Measurements from ENCODE around the gene PRKCSH.
A peak's percentile ranks its signal among the peaks of the same experiment; 100 is the strongest.
"Not testable (repeated sequence)": the region's sequence is repeated elsewhere in the genome, so short reads cannot be mapped to it uniquely, and the experiment has no call there.

PRKCSH gene

DNA sequence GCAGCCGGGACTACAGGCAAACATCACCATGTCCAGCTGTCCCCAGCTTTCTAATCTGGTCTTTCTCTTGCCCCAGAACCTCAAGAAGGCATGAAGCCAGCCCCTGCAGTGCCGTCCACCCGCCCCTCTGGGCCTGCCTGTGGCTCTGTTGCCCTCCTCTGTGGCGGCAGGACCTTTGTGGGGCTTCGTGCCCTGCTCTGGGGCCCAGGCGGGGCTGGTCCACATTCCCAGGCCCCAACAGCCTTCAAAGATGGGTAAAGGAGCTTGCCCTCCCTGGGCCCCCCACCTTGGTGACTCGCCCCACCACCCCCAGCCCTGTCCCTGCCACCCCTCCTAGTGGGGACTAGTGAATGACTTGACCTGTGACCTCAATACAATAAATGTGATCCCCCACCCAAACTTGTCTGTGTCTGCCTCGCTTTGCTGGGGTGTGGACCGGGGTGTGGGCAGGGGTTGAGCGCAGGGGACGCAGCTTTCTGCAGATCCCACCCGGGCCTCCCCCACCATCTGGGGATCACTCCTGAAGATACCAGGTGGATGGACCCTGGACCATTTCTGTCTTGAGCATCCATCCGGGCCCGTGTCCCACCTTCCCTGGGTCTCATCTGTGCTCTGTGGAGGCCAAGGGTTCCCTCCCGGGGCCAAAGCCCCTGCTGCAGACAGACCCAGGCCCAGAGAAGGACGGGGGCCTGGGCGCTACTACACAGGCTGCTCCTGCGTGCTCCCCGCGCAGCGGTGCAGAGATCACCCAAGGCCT, 15.3 kb downstream of the PRKCSH start:
- DNase-seq (ENCODE audit: low read depth): no peak

DNA sequence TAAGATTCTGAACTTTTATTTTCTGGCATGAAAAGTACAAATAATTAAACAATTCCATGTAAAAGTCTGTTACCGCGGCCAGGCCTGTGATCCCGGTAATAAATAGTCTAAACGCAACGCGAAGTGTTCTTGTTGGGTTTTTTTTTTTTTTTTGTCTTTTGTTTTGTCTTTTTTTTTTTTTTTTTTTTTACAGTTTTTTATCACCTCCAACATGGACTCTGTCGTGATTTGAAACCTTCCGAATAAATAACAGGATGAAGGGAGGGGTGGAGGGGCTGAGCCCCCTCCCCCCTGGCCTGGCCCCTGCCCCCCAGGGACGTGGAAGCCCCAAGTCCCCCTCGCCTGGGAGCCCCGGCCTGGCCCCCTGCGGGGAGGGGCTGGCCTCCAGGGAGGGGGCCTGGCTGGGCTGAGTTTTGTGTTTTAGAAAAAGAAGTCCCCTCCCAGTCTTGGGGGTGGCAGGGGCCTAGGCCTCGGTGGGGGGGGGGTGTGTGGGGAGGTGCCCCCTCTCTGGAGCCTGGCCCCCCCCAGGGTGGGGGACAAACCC, 16.0 kb downstream of the PRKCSH start:
- no peak for DNase-seq (ENCODE audit: low read depth)

DNA sequence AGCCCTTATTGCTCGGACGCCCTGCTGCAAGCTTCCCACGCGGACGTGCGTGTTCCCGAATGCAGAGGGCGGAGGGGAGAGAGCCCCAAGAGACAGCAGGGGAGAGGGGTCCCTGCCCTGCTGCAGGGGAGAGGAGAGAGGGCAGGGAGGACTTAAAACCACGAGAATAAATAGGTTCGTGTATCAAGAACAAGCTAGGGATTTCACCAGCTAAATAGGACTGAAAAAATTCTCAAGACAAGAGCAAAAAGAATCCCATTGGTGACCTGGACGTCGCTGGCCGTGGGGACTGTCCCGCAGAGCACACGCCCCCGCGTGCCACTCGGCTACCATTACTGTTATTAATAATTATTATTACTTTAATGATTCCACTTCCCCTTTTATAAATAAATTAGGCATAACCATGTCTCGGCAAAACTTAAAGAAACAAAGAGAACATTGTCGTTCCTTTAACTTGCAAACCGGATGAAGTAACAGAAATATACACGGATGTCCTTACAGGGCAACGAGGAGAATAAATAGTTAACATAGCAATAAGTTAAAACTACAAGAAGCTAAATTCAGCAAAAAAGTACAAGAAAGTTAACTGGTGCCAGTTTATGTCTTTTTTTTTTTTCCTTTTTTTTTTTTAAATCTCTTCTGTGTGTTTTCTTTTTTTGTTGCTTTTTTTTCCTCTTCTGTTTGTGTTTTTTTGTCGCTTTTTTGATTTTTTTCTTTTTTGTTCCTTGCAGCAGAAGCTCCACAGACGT, 16.6 kb downstream of the PRKCSH start:
- DNase-seq (ENCODE audit: low read depth): no peak

DNA sequence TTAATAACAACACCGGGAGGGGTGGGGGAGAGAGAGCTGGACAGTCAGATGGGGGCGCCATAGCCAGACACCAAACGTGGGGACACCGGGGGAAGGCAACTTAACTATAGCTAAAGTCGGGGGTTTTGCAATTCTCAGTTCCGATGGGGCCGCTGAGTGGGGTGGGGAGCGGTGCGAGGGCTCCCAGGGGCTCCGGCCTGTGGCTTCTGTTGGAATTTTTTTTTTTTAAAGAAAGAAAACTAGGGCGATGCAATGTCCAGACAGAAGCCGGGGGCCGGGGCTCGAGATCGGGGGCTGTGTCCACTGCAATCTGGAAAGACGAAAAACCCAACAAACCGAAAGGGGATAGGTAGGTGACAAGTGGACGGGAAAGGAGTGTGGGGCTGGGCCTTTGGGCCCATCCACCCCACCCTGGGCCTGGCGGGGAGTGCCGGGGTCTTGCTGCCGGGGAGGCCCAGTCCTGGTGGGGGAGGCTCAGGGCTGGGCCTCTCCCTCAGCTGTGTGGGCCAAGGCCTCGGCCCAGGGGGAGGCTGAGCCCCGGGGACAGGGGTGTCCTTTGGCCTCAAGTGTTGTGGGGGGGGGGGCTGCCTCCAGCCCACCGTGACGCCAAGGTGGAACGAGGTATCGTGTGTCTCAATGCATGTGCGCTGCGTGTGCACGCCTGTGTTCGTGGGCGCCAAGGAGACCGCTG, 17.3 kb downstream of the PRKCSH start:
- no peak for DNase-seq (ENCODE audit: low read depth)

DNA sequence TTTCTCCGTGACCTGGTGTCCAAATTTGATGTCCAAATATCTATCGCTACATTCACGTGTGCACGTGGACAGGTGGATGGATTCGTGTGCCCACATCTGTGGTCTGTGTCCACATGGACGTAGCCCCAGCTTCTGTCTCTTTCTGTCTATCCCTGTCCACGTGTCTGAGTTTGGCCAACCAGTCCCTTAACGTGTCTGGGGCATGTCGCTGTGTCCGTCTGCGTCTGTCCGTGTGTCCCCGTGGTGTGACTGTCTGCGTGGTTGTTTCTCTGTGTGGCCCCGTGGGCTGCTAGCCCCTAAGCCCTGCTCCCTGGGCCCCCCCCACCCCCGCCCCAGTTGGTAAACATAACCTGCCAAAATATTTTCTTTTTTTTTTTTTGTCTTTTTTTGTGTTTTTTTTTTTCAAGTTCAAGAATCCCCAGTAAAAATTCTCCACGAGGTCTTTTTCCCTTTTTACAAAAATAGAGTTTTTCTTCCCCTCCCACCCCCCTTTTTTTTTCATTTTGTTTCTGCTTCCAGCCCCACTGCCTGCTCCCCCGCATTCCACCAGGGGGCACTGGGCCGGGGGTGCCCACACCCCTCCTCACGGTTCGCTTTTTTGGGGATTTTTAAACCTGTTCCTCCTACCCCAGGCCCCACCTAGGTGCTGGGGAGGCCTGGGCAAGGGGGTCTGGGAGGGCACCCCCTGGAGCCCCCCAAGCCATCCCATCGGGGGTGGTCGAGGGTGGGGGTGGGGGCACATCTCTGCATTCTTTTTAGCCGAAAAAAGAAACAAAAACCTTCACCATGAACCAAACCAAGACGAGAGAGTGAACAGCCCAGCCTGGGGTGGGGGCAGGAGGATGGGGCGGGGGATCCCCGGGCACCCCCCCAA, 18.3 kb downstream of the PRKCSH start:
- DNase-seq (ENCODE audit: low read depth): peak; percentile 14

DNA sequence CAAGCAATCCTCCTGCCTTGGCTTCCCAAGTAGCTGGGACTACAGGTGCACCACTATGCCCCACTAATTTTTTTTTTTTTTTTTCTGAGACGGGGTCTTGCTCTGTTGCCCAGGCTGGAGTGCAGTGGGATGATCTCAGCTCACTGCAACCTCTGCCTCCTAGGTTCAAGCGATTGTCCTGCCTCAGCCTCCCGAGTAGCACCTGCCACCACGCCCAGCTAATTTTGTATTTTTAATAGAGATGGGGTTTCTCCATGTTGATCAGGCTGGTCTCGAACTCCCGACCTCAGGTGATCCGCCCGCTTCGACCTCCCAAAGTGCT, 19.8 kb downstream of the PRKCSH start:
- not testable (repeated sequence) for DNase-seq (ENCODE audit: low read depth)

DNA sequence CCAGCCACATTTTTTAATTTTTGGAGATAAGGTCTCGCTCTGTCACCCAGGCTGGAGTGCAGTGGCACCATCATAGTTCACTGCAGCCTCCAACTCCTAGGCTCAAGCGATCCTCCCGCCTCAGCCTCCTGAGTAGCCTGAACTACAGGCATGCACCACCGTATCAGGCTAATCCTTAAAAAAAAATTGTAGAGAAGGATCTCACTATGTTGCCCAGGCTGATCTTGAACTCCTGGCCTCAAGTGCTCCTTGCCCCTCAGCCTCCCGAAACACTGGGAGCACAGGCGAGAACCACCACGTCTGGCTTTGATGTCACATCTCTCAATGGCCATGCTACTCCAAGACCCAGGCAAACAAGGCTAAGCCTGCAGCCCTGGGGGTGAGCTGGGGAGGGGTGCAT, 21.2 kb downstream of the PRKCSH start:
- DNase-seq (ENCODE audit: low read depth): no peak

DNA sequence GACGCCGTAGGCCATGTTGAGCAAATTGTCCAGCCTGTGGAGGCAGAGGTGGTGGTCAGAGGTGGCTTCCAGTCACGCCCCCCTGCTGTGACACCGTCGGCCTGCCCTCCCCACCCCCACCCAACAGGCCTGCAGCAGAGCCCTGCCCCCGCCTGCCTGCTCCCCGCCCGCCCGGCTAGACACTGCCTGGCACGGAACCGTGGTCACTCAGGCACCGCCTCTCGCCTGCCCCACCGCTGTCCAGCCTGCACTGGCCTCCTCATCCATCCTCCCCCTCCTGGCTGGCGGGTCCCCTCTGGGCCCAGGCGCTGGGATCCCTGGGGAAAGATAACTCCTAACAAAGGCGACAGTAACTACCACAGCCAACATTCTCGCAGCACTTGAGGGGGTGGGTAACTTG, 21.7 kb downstream of the PRKCSH start:
- DNase-seq (ENCODE audit: low read depth): no peak

DNA sequence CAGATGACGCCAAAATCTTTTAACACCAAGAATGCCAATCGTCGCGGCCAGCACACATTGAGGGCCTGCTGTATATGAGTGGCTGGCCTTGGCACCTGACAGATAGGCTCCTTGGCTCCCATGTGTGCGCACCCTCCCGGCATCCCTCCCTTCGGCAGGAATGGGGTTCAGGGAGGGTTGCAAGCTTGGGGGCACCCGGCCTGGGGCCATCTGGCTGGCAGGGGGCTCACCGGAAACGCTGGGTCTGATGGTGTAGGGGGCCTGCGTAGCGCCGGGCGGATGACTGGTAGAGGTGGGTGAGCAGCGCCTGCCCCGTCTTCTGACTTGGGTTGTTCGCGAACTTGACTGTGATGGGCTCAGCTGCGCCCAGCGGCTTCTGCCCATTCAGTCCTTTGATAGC, 22.4 kb downstream of the PRKCSH start:
- no peak for DNase-seq (ENCODE audit: low read depth)

DNA sequence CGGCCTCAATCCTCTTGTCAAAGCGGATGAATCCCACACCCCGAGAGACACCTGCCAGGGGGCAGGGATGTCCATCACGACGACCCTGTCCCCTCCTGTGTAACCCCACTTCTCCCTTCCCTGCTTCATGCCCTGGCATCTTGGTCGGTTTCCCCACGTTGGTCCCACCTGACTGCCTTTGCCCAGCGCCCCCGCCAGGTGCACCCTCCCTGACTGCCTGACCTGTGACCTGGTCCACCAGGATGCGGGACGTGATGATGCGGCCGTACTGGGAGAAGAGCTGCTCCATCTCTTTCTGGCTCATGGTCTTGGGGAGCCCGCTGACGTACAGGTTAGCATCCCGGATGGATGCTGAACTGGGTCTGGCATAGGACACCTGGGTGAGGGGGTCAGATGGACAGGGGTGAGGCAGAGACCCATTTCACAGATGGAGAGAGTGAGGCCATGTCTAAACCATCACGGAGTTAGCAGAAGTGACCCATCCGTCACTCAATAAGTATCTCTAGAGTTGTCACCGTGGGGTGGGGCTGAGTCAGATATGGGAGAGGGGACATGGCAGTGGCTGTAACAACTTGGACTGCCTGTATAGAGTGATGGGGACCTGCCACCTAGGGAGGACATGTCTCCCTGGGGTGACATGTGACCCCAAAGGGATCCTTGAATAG, 22.9 kb downstream of the PRKCSH start:
- no peak for DNase-seq (ENCODE audit: low read depth)

DNA sequence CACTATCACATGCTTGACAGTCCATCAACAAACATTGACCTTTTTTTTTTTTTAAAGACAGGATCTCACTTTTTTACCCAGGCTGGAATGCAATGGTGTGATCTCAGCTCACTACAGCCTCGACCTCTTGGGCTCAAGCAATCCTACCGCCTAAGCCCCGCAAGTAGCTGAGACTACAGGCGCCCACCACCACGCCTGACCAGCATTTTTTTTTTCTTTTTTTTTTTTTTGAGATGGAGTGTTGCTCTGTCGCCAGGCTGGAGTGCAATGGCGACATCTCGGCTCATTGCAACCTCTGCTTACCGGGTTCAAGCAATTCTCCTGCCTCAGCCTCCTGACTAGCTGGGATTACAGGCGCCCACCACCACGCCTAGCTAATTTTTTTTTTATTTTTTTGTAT, 23.5 kb downstream of the PRKCSH start:
- DNase-seq (ENCODE audit: low read depth): not testable (repeated sequence)

DNA sequence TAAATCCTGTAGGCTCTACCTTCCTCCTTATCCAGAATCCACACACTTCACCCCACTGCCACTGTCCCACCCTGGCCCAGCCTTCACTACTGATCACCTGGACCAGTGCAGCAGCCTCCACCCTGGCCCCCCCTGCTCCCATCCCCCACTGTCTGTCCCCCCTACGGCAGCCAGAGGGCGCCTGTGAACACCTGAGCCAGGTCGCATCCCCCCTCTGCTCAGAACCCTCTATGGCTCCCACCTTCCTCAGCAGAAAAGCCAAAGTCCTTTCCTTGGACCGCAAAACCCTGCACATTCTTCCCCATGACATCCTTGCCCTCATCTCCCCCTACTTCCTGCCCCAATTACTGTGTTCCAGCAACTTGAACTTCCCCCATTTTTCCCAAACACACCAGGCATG, 24.8 kb downstream of the PRKCSH start:
- no peak for DNase-seq (ENCODE audit: low read depth)

DNA sequence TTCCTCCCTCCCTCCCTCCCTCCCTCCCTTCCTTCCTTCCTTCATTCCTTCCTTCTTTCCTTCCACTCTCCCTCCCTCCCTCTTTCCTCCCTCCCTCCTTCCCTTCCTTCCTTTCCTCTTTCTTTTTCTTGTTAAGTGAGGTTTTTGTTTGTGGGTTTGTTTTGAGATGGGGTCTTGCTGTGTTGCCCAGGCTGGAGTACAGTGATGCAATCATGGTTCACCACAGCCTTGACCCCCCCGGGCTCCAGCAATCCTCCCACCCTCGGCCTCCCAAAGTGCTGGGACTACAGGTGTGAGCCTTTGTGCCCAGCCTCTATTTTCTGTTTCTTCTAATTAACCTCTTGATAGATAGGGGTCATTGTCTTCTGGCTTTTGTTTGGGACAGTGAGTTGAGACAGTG, 26.0 kb downstream of the PRKCSH start:
- no peak for DNase-seq (ENCODE audit: low read depth)

DNA sequence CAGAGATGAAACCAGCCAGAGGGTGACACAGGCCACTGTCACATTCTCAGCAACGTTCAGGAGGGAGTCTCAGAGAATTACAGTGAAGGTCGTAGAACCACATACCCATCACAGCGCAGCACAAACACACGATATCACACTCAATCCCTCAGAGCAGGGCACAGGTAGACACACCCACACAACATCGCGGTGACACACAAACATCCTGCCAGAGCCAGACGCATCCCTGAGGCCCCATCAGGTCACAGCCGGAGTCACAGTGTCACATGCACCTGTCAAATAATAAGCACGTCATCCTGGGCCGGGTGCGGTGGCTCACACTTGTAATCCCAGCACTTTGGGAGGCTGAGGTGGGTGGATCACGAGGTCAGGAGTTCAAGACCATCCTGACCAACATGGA, 28.0 kb downstream of the PRKCSH start:
- DNase-seq (ENCODE audit: low read depth): no peak

DNA sequence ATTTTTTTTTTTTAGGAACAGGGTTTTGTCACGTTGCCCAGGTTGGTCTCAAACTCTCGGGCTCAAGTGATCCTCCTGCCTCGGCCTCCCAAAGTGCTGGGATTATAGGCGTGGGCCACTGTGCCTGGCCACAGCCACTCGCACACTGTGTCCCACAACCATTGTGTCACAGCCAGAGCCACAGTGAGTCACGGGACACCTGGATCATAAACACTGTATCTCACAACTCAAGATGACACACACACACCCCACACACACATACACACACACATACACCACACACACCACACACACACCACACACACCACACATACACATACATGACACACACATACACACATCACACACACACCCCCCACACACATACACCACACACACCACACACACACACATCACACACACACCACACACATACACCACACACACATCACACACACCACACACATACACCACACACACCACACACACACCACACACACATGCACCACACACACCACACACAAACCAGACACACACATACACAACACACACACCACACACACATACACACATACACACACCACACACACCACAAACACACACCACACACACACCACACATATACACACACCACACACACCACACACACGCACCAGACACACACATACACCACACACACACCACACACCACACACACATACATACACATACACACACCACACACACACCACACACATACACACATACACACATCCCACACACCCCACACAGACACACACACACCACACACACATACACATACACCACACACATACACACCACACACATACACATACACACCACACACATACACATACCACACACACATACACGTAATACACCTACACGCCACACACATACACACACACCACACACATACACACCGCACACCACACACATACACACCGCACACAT, 29.2 kb downstream of the PRKCSH start:
- no peak for DNase-seq (ENCODE audit: low read depth)

DNA sequence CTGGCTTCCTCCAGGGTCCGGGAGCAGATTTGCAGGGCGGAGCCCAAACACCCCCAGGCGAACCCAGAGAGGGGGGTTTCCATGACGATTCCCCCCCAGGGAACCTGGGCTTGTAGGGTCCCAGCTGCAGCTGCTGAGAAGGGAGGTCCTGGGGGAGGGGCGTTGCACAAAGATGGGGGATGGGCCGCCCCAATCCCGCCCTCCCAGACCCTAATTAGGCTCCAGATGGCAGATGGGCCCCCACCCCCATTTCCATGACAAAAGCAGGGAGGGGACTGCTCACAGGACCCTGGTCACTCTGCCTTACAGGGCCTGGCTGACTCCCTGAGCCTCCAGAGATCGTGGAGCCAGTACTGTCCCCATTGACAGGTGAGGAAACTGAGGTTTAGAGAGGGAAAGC, 30.2 kb downstream of the PRKCSH start:
- DNase-seq (ENCODE audit: low read depth): no peak

DNA sequence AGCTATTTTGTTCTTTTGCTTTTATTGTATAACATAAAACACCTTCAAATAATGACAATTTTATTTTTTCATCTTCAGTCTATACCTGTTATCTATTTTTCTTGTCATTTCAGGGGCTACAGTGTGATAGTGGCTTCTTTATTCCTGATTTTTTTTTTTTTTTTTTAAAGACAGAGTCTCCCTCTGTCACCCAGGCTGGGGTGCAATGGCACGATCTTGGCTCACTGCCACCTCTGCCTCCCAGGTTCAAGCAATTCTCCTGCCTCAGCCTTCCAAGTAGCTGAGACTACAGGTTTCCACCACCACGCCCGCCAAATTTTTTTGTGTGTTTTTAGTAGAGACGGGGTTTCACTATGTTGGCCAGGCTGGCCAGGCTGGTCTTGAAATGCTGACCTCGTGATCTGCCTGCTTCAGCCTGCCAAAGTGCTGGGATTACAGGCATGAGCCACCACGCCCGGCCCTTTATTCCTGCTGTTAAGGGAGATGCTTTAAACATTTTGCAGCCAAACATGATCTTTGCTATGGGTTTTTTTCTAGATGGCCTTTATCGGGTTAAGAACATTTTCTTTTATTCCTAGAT, 32.9 kb downstream of the PRKCSH start:
- DNase-seq (ENCODE audit: low read depth): not testable (repeated sequence)

DNA sequence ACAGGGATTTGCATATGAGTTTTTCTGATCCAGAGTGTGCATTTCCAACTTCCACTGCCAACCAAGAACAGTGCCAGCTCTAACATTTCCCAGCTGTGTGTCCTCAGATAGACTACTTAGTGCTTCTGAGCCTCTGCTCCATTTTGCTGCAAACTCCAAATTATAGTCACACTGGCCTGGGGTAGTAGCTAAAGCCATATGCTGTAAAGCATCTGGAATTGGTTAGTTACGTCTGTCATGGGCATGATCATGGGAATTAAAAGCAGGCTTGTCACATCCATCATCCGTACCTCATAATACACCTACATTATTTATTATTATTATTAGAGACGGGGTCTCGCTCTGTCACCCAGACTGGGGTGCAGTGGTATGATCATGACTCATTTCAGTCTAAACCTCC, 38.3 kb downstream of the PRKCSH start:
- DNase-seq (ENCODE audit: low read depth): no peak

DNA sequence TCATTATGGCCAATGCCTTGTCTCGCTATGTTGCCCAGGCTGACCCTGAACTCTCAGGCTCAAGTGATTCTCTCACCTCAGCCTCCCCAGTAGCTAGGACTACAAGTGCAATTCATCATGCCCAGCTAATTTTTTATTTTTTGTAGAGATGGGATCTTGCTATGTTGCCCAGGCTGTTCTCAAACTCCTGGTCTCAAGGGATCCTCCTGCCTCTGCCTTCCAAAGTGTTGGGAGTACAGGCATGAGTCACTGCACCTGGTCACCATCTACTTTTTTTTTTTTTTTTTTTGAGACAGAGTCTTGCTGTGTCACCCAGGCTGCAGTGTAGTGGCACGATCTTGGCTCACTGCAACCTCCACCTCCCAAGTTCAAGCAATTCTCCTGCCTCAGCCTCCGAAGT, 39.9 kb downstream of the PRKCSH start:
- DNase-seq (ENCODE audit: low read depth): not testable (repeated sequence)

DNA sequence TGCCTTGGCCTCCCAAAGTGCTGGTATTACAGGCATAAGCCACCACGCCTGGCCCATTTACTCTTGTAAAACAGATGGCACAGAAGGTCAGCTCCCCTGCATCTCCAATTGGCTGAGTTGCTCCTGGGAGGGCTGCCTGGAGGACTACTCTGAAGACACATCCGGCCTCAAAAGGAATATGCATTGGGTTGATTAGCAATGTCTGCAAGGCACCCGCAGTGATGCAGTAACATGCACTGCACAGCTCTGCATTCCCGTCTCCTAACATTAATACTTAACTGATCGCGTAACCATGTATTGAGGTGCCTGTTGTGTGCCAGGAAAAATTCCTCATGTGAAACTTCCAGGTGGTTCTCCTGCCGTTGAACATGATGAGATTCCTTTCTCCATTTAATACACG, 40.4 kb downstream of the PRKCSH start:
- no peak for DNase-seq (ENCODE audit: low read depth)
